T1000 (cell line): Measurements from ENCODE around the gene SDHA.
"Not testable (repeated sequence)": the region's sequence is repeated elsewhere in the genome, so short reads cannot be mapped to it uniquely, and the experiment has no call there.

ENCODE experiments used
- DNase-seq: peaks from one replicate; lab custom pipeline; 2025; ENCODE audit warnings: mixed read lengths; lab: John Stamatoyannopoulos, UW

The SDHA gene

DNA sequence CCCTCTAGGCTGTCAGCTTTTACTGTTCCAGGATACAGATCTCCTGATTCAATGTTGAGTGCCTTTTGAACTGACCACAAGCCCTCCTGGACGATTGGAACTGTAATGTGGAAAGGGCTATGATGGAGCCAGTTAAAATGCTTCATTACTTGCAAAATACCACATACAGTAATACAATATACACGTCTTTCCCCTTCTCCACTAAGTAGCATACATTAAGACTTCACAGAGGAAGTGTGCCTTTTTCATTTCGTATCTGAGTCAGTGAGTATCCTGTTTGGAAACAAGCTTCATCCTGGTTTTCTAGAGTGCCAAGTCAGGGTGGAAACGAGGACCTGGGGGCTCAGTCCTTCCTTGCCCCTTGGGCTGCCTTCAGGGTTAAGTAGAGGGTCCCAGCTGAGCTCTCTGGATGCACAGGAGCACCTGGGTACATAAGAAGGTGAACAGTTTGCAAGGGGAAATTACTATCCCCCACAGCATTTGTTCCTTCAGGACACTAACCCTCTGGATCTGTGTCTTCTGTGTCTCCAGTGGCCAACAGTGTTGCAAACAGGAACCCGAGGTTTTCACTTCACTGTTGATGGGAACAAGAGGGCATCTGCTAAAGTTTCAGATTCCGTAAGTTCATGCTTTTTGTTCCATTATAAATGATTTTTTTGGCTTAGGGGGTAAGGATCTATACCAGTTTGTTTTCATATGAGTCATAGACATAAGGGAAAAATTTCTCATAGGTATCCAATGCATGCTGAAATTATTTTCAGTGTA is 5.0 kb downstream of the SDHA start:
- not testable (repeated sequence) for DNase-seq

DNA sequence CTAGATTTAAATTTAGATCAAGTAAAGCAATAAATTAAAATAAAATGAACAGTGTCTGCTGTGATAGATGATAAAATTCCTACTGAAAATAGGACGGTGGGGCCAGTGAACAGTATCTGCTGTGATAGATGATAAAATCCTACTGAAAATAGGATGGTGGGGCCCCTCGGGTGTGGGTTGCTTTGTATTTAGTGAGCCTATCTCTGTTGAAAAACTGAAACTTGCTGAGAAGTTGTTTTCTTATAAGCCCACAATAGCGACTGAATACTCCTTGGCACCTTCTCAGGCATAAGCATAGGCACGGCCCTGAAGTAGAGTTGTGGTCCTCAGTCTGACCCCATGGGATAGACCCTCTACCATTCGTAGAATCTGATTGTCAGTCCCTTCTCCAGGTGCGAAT is 5.7 kb downstream of the SDHA start:
- no peak for DNase-seq

DNA sequence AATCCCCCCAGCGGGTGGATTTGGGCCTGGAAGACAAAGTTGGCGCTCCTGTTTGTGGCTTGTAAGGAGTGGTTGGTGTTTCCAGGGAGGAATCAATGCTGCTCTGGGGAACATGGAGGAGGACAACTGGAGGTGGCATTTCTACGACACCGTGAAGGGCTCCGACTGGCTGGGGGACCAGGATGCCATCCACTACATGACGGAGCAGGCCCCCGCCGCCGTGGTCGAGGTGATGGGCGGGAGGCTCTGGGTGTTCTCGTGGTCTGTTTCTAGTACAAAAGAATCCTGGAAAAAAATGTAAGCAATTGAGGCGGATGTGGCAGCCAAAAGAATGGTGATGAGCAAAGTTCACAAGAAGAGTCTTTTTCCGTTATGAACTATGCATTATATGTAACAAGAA is 7.2 kb downstream of the SDHA start:
- DNase-seq: no peak

DNA sequence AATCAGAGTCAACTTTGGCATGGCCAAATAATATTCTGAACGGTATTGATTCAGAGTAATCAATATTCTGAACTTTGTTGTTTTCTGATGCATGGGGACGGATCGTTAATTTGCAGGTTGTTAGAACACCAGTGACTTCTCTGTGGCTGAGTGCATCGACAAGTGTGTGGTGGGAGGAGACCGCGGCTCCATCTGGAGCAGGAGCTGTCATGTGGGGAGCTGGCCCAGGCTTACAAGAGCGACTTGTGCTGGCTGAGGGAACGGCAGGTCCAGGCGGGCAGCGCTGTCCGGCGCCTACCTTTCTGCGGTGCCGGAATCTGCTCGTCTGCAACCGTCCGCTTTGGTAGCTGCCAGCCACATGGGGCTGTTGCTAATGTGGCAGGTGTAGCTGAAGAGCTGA is 9.3 kb downstream of the SDHA start:
- DNase-seq: not testable (repeated sequence)

DNA sequence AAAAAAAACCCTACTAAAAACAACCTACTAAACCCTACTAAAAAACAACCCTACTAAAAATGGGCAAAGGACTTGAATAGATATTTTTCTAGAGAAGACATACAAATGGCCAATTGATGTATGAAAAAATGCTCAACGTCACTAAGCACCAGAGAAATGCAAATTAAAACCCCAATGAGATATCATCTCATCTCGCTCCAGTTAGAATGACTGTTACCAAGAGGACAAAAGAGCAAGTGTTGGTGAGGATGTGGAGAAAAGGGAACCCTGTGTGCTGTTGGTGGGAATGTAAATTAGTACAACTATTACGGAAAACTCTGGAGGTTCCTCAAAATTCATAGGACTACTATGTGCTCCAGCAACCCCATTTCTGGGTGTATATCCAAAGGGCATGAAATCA is 10.8 kb downstream of the SDHA start:
- DNase-seq: no peak

DNA sequence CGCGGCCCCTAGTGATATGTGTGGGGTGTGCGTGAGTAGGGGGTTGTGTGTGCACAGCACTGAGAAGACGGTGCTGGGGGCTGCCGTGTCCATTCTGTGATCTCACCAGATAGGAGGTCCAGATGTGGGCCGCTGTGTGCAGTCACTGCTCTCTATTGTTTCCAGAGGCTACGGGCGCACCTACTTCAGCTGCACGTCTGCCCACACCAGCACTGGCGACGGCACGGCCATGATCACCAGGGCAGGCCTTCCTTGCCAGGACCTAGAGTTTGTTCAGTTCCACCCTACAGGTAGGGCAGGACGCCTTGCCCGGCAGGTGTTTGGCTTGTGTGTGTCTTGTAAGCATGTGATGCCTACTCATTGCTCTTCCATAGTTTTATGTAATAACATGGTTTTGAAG is 12.6 kb downstream of the SDHA start:
- DNase-seq: no peak

DNA sequence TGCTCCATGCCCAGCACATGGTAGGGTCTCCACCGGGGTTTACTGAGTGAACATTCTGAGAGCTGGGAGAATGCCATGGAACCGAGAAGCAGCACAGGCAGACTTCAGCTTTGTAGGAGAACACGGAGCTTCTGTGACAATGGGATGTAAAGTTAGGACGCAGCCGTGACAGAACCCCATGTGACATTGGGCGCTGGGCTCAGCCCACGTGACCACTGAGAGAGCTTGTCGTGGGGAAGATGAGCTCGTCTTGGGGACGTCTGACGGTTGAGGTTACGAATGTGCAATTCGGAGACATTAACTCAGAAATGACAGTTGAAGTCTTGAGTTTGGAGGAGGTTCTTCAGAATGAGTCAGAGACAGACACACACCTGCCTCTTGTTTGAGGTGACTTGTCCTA is 13.5 kb downstream of the SDHA start:
- no peak for DNase-seq

DNA sequence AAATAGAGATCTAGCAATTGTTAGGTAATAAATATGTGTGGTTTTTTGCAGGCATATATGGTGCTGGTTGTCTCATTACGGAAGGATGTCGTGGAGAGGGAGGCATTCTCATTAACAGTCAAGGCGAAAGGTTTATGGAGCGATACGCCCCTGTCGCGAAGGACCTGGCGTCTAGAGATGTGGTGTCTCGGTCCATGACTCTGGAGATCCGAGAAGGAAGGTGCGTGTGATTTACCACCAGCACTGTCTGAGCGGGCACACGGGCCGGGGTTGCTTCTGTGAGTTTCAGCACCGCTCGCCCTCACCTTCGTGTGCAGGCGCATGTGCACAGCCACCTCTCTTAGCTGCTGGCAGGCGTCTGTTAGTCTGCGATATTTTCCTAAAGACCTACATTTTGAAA is 15.3 kb downstream of the SDHA start:
- not testable (repeated sequence) for DNase-seq

DNA sequence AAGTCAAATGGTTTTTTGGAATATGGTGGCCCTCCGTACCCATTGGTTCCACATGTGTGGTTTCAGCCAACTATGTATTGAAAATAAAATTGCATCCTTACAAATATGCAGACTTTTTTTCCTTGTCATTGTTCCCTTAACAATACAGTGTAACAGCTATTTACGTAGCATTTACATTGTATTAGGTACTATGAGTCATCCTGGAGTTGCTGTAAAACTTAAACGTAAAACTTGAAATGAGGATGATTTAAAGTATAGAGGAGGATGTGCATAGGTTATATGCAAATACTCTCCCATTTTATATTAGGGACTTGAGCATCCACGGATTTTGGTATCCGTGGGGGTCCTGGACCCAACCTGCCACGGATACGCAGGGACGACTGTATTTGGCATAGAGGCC is 16.3 kb downstream of the SDHA start:
- no peak for DNase-seq

DNA sequence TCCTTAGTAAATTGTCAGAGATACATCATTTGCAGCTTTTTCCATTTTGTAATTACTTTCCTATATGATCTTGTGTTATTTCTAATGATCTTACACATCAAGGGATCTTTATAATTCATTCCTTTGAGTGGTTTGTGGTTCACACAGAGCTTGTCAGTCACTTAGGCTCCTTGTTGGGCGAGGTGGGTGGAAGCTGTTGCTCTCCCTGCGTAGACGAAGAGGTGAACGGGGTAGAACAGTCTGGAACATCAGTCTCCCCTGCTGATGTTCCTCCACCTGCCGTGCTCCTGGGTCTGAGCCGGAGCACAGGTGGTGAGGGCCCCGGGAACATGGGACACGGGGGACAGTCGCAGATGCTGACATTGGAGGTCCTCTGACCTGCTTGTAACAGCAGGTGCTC is 17.4 kb downstream of the SDHA start:
- DNase-seq: not testable (repeated sequence)

DNA sequence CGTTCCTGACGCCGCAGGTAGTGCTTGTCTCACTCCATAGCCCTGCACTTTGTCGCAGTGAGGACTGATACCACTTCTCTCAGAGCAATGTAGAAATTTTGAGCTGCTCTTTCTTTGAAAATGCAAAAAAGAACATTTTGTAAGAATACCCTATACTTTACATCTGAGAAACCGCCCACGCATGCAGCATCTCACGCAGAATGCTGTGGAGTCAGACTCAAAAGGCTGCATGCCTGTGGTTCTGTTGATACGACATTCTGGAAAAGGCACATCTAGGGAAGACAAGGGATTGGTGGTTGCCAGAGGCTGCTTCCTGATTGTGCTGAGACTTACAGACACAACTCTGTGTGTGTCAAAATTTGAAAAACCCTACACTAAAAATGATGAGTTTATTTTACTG is 19.8 kb downstream of the SDHA start:
- DNase-seq: not testable (repeated sequence)

DNA sequence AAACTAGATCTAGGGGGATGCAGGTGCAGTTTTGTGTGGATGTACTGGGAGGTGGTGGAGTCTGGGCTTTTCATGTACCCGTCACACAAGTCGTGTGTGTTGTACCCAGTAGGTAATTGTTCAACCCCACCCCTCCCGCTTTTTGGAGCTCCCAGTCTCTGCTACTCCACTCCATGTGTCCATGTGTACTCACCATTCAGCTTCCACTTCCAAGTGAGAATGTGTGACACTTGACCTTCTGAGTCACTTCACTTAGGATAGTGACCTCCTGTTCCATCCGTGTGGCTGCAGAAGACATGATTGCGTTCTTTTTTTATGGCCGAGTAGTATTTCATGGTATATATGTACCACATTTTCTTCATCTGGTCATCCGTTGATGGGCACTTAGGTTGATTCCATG is 22.4 kb downstream of the SDHA start:
- DNase-seq: not testable (repeated sequence)

DNA sequence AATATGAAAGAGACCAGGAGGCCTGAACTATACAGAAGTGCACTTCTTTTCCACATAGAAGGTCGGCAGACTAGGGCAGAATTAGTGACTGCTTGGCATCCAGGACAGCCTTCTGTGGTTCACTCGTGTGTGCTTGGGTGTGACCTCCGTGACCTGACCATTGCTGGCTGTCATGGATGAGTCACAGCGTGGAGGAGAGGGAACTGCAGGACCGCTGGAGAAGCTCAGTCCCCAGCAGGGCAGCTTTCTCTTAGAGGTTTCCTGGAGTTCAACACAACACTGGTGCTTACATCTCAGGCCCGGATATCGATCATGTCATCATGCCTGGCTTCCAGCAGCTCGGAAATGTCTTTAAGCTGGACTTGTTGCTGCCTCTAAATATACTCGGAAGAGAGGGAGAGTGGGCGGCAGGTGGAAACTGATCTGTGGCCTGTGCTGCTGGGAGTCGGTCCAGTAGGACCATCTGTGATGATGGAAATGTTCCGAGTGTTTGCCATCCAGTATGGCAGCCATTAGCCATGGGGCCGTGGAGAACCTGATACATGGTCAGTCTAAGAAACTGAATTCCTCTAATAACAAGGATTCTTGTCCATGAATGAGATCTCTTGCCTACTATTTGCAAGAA is 23.0 kb downstream of the SDHA start:
- not testable (repeated sequence) for DNase-seq

DNA sequence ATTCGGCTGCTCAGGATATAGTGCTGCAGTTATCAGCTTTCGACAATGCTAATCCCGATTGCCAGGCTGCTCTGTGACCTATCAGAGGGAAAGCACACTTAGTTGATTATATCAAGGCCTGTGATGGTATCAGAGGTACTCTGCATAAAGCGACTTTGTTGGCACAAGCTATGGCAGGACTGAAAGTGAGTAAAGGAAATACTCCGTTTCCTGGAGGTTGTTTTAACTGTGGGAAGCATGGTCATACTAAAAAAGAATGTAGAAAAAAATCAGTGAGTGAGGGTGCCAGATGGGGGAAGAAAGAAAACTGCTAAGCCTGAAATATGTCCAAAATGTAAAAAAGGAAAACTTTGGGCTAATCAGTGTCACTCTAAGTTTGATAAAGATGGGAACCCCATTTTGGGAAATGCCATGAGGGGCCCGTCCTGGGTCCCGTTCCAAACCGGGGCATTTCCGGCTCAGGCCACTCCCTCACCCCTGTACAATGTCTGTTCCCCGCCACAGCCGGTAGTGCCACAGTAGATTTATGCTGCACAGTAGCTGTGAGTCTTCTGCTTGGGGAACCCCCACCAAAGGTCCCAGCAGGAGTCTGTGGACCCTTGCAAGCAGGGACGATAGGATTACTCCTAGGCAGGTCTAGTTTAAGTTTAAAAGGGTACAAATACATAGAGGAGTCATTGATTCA is 25.7 kb downstream of the SDHA start:
- DNase-seq: not testable (repeated sequence)

DNA sequence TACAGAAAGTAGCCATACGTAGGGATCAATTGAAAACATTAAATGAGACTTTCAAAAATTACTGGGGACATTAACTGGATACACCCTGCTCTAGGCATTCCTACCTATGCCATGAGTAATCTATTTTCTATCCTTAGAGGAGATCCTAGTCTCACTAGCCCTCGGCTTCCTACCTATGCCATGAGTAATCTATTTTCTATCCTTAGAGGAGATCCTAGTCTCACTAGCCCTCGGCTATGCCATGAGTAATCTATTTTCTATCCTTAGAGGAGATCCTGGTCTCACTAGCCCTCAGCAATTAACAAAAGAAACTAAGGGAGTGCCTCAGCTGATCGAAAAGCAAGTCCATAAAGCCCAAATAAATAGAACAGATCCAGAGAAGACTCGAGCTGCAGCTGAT is 27.6 kb downstream of the SDHA start:
- DNase-seq: not testable (repeated sequence)

DNA sequence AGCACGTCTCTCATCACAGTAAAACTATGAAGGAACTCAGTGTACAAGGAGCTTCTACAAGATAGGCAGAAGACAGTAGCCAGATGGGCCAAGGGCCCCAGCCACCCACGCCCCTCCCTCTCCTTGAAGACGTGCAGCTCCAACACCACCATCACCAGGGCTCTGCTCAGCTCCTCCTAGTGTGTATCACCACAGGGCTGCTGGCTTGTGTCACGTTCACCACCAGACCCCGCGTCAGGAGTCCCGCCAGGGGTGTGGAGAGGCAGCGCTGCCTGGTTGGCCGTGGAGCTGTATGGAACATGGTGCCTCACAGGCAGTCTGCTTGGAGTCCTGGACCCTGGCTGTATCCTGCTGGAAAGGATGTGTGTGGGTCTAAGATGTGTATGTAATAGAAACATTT is 32.3 kb downstream of the SDHA start:
- not testable (repeated sequence) for DNase-seq

DNA sequence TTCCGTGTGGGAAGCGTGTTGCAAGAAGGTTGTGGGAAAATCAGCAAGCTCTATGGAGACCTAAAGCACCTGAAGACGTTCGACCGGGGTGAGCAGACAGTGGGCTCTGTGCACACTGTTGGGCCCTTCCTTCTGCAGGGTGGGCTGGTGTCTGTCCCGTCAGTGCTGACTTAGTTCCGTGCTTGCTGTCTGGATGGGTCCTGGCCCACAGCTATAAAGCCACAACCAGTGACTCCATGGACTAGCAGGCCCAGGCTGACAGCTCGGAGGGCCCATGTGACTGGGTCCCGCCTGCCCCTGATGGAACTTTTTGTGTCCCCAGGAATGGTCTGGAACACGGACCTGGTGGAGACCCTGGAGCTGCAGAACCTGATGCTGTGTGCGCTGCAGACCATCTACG is 32.9 kb downstream of the SDHA start:
- DNase-seq: not testable (repeated sequence)

DNA sequence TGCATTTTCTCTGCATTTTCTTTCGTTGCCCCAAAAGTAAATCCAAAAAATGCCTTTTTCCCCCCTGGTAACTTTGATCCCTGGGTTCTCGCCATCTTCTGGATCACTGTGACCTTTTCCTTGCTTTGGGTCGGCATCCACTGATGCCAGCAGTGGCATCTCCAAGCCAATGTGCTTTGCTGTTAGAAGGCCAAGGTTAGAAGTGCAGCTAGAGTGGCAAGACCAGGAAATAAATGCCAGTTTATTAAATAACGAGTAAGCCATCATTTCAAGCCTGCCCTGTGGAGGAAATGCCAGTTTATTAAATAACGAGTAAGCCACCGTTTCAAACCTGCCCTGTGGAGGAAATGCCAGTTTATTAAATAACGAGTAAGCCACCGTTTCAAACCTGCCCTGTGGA is 33.4 kb downstream of the SDHA start:
- DNase-seq: not testable (repeated sequence)

DNA sequence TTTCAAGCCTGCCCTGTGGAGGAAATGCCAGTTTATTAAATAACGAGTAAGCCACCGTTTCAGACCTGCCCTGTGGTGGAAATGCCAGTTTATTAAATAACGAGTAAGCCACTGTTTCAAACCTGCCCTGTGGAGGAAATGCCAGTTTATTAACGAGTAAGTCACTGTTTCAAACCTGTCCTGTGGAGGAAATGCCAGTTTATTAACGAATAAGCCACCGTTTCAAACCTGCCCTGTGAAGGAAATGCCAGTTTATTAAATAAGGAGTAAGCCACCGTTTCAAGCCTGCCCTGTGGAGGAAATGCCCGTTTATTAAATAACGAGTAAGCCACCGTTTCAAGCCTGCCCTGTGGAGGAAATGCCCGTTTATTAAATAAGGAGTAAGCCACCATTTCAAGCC is 33.9 kb downstream of the SDHA start:
- not testable (repeated sequence) for DNase-seq

DNA sequence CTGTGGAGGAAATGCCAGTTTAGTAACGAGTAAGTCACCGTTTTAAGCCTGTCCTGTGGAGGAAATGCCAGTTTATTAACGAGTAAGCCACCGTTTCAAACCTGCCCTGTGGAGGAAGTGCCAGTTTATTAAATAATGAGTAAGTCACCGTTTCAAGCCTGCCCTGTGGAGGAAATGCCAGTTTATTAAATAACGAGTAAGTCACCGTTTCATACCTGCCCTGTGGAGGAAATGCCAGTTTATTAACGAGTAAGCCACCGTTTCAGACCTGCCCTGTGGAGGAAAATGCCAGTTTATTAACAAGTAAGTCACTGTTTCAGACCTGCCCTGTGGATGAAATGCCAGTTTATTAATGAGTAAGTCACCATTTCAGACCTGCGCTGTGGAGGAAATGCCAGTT is 34.4 kb downstream of the SDHA start:
- DNase-seq: no peak

DNA sequence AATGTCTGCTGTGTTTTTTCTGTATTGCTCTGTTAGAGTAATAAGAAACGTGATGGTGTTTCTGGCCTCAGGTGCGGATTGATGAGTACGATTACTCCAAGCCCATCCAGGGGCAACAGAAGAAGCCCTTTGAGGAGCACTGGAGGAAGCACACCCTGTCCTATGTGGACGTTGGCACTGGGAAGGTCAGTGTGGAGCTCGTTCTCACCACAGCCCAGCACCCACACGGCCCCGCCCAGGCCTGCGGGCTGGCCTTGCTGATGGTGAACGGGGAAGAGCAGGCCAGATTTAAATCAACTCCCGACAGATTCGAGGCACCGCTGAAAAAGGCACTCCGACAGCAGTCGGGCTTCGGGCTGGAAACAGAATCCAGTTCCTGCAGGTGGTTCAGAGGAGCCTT is 36.2 kb downstream of the SDHA start:
- DNase-seq: not testable (repeated sequence)

DNA sequence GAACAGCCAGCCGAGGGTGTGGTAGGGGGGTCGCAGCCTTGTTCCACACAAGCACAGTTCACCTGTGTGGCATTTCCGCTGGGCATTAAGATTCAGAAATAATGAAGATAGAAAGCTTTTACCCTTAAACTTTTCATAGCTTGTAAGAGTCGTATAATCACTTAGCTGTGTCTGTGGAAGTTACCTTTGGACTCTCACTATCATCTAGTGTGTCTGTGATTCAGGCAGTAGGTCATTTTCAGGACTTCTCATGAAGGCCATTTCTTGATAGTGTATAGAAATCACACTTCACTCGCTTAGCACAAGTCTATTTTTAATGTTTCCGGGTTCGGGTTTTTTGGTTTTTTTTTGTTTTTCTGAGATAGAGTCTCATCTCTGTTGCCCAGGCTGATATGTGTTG is 37.0 kb downstream of the SDHA start:
- DNase-seq: not testable (repeated sequence)

DNA sequence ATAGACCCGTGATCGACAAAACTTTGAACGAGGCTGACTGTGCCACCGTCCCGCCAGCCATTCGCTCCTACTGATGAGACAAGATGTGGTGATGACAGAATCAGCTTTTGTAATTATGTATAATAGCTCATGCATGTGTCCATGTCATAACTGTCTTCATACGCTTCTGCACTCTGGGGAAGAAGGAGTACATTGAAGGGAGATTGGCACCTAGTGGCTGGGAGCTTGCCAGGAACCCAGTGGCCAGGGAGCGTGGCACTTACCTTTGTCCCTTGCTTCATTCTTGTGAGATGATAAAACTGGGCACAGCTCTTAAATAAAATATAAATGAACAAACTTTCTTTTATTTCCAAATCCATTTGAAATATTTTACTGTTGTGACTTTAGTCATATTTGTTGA is 38.2 kb downstream of the SDHA start:
- not testable (repeated sequence) for DNase-seq
